ENCODE results near the gene BSG. TPM values are rescaled to one million over a fixed set of nuclear protein-coding genes. Genes with fewer than 3 reads are reported as not detected.

The BSG gene
- total and polyA plus RNA-seq, 4 donors, result 80.4 to 367 (median 149) TPM

GRCh38 chr19:623175-623916 lies 51.0 kb downstream of the BSG start:
- H3K9me3 ChIP-seq (ENCODE audit: control insufficient read depth in 4 of 4, low read length in 3 of 4), result no peaks in the 10 kb centered on the region
- peaks cover 7 to 57% (median 28%) of the 10 kb centered on the region in 4 donors for H3K36me3 ChIP-seq (ENCODE audit: control insufficient read depth in 4 of 4, insufficient read depth in 3 of 4, low read depth in 1 of 4, low read length in 3 of 4)
- H3K27ac ChIP-seq (ENCODE audit: low read depth in 1 of 2, low read length in 2 of 2), result no peak overlapping the region
- WGBS, result 95% methylated on average over 44 of the region's 44 CpGs
- H3K27me3 ChIP-seq (ENCODE audit: control insufficient read depth in 4 of 4, insufficient read depth in 4 of 4, low read length in 3 of 4), result no peaks in the 10 kb centered on the region
- no peak overlapping the region for H3K4me3 ChIP-seq (ENCODE audit: low read depth in 1 of 3, low read length in 3 of 3)
- no peak for DNase-seq (ENCODE audit: low spot score)
- TF ChIP-seq, protein P1, sequence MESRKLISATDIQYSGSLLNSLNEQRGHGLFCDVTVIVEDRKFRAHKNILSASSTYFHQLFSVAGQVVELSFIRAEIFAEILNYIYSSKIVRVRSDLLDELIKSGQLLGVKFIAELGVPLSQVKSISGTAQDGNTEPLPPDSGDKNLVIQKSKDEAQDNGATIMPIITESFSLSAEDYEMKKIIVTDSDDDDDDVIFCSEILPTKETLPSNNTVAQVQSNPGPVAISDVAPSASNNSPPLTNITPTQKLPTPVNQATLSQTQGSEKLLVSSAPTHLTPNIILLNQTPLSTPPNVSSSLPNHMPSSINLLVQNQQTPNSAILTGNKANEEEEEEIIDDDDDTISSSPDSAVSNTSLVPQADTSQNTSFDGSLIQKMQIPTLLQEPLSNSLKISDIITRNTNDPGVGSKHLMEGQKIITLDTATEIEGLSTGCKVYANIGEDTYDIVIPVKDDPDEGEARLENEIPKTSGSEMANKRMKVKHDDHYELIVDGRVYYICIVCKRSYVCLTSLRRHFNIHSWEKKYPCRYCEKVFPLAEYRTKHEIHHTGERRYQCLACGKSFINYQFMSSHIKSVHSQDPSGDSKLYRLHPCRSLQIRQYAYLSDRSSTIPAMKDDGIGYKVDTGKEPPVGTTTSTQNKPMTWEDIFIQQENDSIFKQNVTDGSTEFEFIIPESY (IDR thresholded peaks at IDR 0.05), result no peak
- no peak for TF ChIP-seq RXRA (IDR thresholded peaks at IDR 0.05)
- TF ChIP-seq FOXA2 (IDR thresholded peaks at IDR 0.05), result no peak
- no peak for TF ChIP-seq EGR1 (IDR thresholded peaks at IDR 0.05; ENCODE audit: low read depth in 2 of 2)
- no peak overlapping the region for H3K9ac ChIP-seq (ENCODE audit: low read depth in 1 of 2, low read length in 2 of 2)
- H3K4me1 ChIP-seq (ENCODE audit: control insufficient read depth in 4 of 4, insufficient read depth in 4 of 4, low read length in 3 of 4), result no peaks in the 10 kb centered on the region

- Histone ChIP-seq H3K27ac (ENCODE audit: low read depth in 1 of 2, low read length in 2 of 2) (no peak overlapping the region), H3K9ac (ENCODE audit: low read depth in 1 of 2, low read length in 2 of 2) (no peak overlapping the region), H3K4me3 (ENCODE audit: low read depth in 1 of 3, low read length in 3 of 3) (no peak overlapping the region), H3K27me3 (ENCODE audit: control insufficient read depth in 4 of 4, insufficient read depth in 4 of 4, low read length in 3 of 4) (no peaks in the 10 kb centered on the region), H3K36me3 (ENCODE audit: control insufficient read depth in 4 of 4, insufficient read depth in 3 of 4, low read depth in 1 of 4, low read length in 3 of 4) (peaks cover 8 to 54% (median 27%) of the 10 kb centered on the region in 4 donors), H3K9me3 (ENCODE audit: control insufficient read depth in 4 of 4, low read length in 3 of 4) (no peaks in the 10 kb centered on the region), H3K4me1 (ENCODE audit: control insufficient read depth in 4 of 4, insufficient read depth in 4 of 4, low read length in 3 of 4) (no peaks in the 10 kb centered on the region)
- TF ChIP-seq REST (IDR thresholded peaks at IDR 0.05) (no peak), SP1 (IDR thresholded peaks at IDR 0.05) (no peak), RAD21 (IDR thresholded peaks at IDR 0.05) (no peak), ATF3 (IDR thresholded peaks at IDR 0.05) (no peak), YY1 (IDR thresholded peaks at IDR 0.05) (no peak), GABPA (IDR thresholded peaks at IDR 0.05 in 1 of 2, conservative IDR thresholded peaks at IDR 0.05 in 1 of 2) (no peak), EGR1 (IDR thresholded peaks at IDR 0.05; ENCODE audit: low read depth in 2 of 2) (no peak), JUND (IDR thresholded peaks at IDR 0.05) (no peak), FOXA1 (IDR thresholded peaks at IDR 0.05) (no peak), NR2F2 (IDR thresholded peaks at IDR 0.05) (no peak), HNF4A (conservative IDR thresholded peaks at IDR 0.05) (no peak)
- TF ChIP-seq, protein P2, sequence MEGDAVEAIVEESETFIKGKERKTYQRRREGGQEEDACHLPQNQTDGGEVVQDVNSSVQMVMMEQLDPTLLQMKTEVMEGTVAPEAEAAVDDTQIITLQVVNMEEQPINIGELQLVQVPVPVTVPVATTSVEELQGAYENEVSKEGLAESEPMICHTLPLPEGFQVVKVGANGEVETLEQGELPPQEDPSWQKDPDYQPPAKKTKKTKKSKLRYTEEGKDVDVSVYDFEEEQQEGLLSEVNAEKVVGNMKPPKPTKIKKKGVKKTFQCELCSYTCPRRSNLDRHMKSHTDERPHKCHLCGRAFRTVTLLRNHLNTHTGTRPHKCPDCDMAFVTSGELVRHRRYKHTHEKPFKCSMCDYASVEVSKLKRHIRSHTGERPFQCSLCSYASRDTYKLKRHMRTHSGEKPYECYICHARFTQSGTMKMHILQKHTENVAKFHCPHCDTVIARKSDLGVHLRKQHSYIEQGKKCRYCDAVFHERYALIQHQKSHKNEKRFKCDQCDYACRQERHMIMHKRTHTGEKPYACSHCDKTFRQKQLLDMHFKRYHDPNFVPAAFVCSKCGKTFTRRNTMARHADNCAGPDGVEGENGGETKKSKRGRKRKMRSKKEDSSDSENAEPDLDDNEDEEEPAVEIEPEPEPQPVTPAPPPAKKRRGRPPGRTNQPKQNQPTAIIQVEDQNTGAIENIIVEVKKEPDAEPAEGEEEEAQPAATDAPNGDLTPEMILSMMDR (IDR thresholded peaks at IDR 0.05; ENCODE audit: low read depth, low read length, missing input control), result no peak
- WGBS, result 92% methylated on average over 24 of the region's 24 CpGs
- no peak for DNase-seq (ENCODE audit: low spot score)
These were observed 51.6 kb downstream of the BSG start for GRCh38 chr19:623974-624373.
